DMS153 treated with DMSO at 0.1 percent for 48 hours (cell line): ENCODE results near the gene SERPINC1.
"Not testable (repeated sequence)": the region's sequence is repeated elsewhere in the genome, so short reads cannot be mapped to it uniquely, and the experiment has no call there.

ENCODE experiments used
- DNase-seq: peaks from one replicate; lab custom pipeline; 2025; ENCODE audit not compliant: unreplicated experiment; lab: John Stamatoyannopoulos, UW

Gene SERPINC1

GRCh38 chr1:173917149-173917548 lies at the start of gene SERPINC1:
SERPINC1 (minus strand) TSS chr1:173917327; CDS start chr1:173917259, 68 bp downstream.
- DNase-seq, result no peak

- DNase-seq, result not testable (repeated sequence)
These were observed 48.8 kb upstream of the SERPINC1 start for GRCh38 chr1:173965896-173966295.

- DNase-seq, result no peak
These were observed 46.4 kb upstream of the SERPINC1 start for GRCh38 chr1:173963477-173963876.

GRCh38 chr1:173960625-173961024 lies 43.5 kb upstream of the SERPINC1 start:
- DNase-seq, result no peak

- DNase-seq, result no peak
These were observed 37.1 kb upstream of the SERPINC1 start for GRCh38 chr1:173954179-173954578.

GRCh38 chr1:173948594-173948993 lies 31.5 kb upstream of the SERPINC1 start:
- no peak for DNase-seq

- DNase-seq, result no peak
These were observed 29.3 kb upstream of the SERPINC1 start for GRCh38 chr1:173946380-173946921.

GRCh38 chr1:173937062-173937461 lies 19.9 kb upstream of the SERPINC1 start:
- no peak for DNase-seq

- DNase-seq, result no peak
These were observed 17.3 kb upstream of the SERPINC1 start for GRCh38 chr1:173934440-173934839.

- not testable (repeated sequence) for DNase-seq
These were observed 13.4 kb upstream of the SERPINC1 start for GRCh38 chr1:173930541-173930940.

GRCh38 chr1:173925306-173926242 lies 8.4 kb upstream of the SERPINC1 start:
- DNase-seq, result no peak

- DNase-seq, result no peak
These were observed 3.7 kb upstream of the SERPINC1 start for GRCh38 chr1:173920861-173921260.

GRCh38 chr1:173917635-173918493 lies 737 bp upstream of the SERPINC1 start:
- DNase-seq, result no peak

- DNase-seq, result no peak
These were observed 460 bp downstream of the SERPINC1 start for GRCh38 chr1:173916667-173917066.

GRCh38 chr1:173915596-173915995 lies 1.5 kb downstream of the SERPINC1 start:
- DNase-seq, result no peak

- no peak for DNase-seq
These were observed 2.7 kb downstream of the SERPINC1 start for GRCh38 chr1:173914366-173914871.

GRCh38 chr1:173913111-173913510 lies 4.0 kb downstream of the SERPINC1 start:
- DNase-seq, result no peak

GRCh38 chr1:173903827-173904531 lies 13.1 kb downstream of the SERPINC1 start:
- DNase-seq, result no peak

GRCh38 chr1:173900992-173901391 lies 16.1 kb downstream of the SERPINC1 start:
- no peak for DNase-seq

- DNase-seq, result no peak
These were observed 16.7 kb downstream of the SERPINC1 start for GRCh38 chr1:173900427-173900826.

- DNase-seq, result no peak
These were observed 22.9 kb downstream of the SERPINC1 start for GRCh38 chr1:173894189-173894588.
